ENCODE results near the gene MSX1.

MSX1 gene

DNA sequence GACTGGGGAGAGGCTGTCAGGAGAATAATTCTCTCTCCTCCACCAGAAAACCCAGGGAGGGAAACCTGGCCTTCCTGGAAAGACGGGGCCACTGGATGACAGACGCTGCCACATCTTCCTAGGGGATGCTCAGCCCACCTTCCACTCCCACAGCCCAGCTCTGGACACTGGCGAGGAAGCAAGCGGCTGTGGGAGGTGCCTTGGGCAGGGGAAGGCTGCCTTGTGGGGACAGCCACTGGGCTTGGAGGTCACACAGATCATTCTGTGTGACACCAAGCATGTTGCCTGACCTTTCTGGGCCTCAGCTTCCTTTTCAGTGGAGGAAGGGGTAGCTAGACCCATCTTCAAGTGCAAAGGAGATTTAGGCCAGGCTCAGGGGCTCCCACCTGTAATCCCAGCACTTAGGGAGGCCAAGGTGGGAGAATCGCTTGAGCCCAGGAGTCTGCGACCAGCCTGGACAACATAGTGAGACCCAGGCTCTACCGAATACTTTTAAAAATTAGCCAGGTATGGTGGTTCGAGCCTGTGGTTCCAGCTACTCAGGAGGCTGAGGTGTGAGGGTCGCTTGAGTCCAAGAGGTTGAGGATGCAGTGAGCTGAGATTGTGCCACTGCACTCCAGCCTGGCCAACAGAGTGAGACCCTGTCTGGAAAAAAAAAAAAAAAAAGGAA, 9.8 kb upstream of the MSX1 start:
- Mint-ChIP-seq H3K4me1 (ENCODE audit: low read depth) (peaks cover 12% of the 10 kb centered on the region), H3K27me3 (peaks cover 51% of the 10 kb centered on the region), H3K9me3 (no peaks in the 10 kb centered on the region), H3K27ac (no peak overlapping the region), H3K36me3 (ENCODE audit: low read depth) (no peaks in the 10 kb centered on the region), H3K4me3 (no peak overlapping the region)

DNA sequence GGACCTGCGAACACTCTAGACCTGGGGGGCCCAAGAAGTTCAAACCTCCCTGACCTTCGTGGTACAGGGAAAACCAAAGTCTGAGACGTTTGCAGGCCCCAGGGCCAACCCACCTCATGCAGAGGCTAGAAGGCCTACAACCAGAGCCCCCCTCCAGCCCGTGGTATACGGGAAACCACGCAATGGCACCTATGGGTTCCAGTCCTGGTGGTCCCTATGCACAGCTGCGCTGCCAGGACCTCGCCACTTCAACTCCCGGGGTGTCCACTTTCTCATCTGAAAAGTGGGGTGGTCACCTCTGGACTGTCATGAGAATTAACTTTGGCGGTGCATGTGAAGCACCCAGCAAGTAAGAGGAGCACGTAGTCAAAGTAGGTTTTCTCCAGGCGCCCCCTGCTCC, 8.4 kb upstream of the MSX1 start:
- Mint-ChIP-seq H3K27me3 (peaks cover 63% of the 10 kb centered on the region), H3K4me3 (no peak overlapping the region), H3K27ac (no peak overlapping the region), H3K36me3 (ENCODE audit: low read depth) (no peaks in the 10 kb centered on the region), H3K4me1 (ENCODE audit: low read depth) (peaks cover 12% of the 10 kb centered on the region), H3K9me3 (no peaks in the 10 kb centered on the region)

DNA sequence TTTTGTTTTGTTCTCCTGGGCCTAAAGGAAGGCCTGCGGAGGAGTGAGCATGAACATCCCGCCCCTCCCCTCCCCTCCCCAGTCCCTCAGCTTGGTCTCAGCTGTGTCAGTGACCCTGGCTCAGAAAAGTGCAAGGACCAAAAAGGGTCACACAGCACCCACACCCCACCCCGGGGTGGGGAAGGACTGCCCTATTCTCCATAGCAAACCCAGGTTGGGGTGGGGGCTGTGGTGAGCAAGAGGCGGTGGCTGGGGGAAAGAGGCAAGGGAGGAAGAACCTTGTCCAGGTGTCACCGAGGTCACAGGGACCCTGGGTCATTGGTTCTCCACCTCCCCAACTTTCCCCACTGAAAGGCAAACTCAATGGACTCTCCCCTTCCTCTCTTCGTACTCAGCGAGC, 7.6 kb upstream of the MSX1 start:
- Mint-ChIP-seq H3K4me1 (ENCODE audit: low read depth) (peaks cover 16% of the 10 kb centered on the region), H3K36me3 (ENCODE audit: low read depth) (no peaks in the 10 kb centered on the region), H3K27me3 (peaks cover 70% of the 10 kb centered on the region), H3K27ac (no peak overlapping the region), H3K9me3 (no peaks in the 10 kb centered on the region), H3K4me3 (no peak overlapping the region)

DNA sequence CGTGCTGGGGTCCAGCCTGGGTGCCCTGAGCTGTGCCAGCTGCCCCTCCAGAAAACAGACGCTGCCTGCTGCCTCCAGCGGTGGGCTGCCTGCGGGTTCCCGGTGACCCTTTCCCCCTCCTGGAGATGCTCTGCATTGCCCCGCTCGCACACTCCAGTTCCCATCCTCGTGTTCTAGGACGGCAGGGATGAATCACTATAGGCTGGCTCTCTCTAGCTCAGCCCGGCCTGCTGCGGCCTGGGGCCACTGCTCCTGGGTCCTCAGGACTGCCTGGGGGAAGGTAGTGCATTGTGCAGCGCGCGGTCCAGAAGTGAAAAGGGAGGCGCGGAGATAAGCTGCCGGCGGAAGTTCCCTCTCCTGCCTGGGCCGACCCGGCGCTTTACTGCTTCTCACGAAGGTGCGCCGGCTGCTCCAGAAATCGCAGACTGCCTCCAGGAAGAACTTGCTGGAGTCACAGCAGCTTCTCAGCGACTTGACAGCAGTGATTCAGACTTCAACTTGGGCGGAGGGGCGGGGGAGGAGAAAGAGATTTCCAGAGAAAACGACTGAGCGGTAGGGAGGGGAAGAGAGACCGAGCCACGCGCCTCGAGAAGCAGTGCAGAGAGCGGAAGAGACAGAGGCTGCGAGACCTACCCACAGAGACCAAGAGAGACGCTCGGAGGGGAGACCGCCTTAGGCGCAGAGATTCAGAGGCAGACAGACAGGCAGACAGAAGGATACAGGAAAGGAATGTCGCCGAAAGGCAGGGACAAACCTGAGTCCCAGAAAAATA, 6.7 kb upstream of the MSX1 start:
- Mint-ChIP-seq H3K9me3 (no peaks in the 10 kb centered on the region), H3K36me3 (ENCODE audit: low read depth) (no peaks in the 10 kb centered on the region), H3K4me1 (ENCODE audit: low read depth) (peaks cover 22% of the 10 kb centered on the region), H3K4me3 (peak overlapping the region; percentile 77), H3K27me3 (peaks cover 72% of the 10 kb centered on the region), H3K27ac (peak overlapping the region; percentile 57)

DNA sequence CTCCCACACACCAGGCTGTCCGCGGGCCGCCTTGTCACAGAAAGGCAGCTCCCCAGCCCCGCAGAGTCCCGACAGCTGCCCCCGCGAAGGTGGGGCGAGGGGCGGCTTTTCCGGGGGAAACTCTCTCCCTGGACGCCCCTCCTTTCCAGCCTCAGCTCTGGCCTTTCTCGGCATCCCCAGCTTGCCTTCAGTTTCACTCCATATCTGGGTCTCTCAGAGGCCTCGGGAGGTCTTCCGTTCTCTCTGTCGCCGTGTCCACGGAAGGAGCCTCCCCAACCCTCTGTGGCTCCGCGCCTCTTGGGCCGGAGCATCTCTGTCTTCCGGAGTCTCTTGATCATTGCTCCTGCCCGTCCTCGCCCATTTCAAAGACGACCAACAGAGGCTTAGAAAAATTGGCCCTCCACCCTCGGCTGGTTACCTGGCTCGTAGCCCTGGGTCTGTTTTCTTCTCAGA, 6.1 kb upstream of the MSX1 start:
- no peak overlapping the region for H3K27ac Mint-ChIP-seq
- H3K27me3 Mint-ChIP-seq, result peaks cover 75% of the 10 kb centered on the region
- peak overlapping the region; percentile 77 for H3K4me3 Mint-ChIP-seq
- peaks cover 23% of the 10 kb centered on the region for H3K4me1 Mint-ChIP-seq (ENCODE audit: low read depth)
- no peaks in the 10 kb centered on the region for H3K36me3 Mint-ChIP-seq (ENCODE audit: low read depth)
- H3K9me3 Mint-ChIP-seq, result no peaks in the 10 kb centered on the region

DNA sequence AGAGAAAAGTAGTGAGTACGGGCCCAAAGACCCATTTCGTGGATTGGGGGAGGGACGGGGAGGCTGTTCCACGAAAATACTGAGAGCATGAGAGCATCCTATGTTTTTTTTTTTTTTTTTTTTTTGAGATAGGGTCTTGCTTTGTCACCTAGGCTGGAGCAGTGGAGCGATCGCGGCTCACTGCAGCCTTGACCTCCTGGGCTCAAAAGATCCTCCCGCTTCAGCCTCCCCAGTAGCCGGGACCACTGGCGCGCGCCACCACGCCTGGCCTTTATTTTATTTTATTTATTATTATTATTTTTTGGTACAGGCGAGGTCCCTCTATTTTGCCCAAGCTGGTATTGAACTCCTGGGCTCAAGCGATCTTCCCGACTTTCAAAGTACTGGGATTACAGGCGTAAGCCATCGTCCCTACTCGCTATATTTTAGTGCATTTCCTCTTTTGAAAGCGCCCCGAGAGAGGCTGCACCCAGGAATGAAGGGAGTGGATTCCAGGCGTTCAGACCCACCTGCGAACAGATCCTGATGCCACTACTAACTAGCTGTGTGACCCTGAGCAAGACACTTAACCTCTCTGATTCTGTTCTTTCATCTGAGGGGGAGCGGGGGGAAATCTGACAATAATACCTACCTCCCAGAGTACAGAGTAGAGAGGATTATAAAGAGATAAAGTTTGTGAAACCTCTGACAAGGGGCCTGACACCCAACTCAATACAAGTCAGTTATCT, 5.4 kb upstream of the MSX1 start:
- Mint-ChIP-seq H3K4me1 (ENCODE audit: low read depth) (peaks cover 30% of the 10 kb centered on the region), H3K36me3 (ENCODE audit: low read depth) (no peaks in the 10 kb centered on the region), H3K4me3 (peak overlapping the region; percentile 33), H3K27me3 (peaks cover 81% of the 10 kb centered on the region), H3K27ac (no peak overlapping the region), H3K9me3 (no peaks in the 10 kb centered on the region)

DNA sequence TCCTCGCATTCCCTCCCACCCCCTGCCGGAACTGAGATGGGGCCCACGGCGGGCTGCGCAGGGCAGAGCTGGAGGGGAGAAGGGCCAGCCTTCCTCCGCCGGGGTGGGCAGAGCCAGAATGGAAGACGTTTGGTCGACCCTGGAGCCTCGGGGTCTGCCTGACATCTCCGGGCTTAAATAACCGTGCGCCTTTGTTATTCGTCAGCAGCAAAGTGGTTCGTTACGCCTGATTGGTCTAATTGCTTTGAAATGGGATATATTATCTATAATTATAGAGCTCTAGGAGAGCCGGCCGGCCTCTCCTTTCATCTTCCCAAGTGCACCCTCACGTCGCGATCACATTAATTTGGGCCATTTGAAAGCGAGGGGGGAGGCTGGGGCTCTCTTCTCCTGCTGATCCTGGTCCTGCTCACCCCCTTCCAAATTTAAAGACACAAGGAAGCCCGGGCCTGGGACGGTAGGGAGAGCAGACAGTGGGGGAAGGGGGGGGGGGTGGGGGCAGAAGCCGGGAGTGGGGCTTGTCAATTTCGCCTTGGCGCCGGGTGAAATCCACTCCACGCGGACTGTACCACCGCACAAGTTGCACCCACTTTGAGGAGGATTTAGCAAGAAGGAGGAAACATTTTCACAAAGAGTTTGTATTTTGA, 4.7 kb upstream of the MSX1 start:
- Mint-ChIP-seq H3K27me3 (peaks cover 80% of the 10 kb centered on the region), H3K4me3 (no peak overlapping the region), H3K4me1 (ENCODE audit: low read depth) (peaks cover 30% of the 10 kb centered on the region), H3K36me3 (ENCODE audit: low read depth) (no peaks in the 10 kb centered on the region), H3K9me3 (no peaks in the 10 kb centered on the region), H3K27ac (no peak overlapping the region)

DNA sequence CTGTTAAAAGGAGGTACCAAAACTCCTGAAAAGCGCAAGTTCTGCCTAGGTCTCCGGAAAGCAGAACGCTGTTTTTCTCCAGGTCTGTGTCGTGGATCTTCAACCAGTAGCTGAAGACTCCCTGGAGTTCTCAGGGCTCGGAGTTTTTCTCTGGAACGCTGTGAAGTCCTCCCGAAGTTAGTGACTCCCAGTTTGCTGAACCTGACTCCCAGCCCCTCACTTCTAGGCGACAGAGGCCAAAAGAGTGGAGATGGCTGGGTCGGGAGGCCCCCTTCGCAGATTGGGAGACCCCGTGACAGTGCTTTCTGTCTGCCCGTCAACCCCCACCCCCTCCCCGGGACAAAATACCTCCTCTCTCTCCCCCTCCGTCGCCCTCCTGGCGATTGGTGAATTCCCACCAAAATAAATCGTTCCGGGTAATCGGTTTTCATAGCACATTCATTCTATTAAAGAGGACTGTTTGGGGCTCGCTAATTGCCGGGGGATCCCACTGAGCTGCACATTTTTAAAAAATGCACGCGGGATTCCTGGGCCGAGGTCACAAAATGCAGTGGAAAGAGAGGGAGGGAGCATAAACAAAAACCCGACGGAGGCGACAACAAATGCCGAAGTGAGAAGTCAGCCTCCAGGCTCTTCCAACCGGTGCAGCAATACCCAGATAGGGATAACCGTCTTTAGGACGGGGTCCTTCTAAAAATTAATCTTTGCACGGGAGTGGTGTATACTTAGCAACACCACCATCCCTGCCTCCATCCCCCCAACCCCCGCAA, 4.0 kb upstream of the MSX1 start:
- H3K4me1 Mint-ChIP-seq (ENCODE audit: low read depth), result peaks cover 32% of the 10 kb centered on the region
- no peak overlapping the region for H3K4me3 Mint-ChIP-seq
- no peaks in the 10 kb centered on the region for H3K36me3 Mint-ChIP-seq (ENCODE audit: low read depth)
- H3K27me3 Mint-ChIP-seq, result peaks cover 79% of the 10 kb centered on the region
- H3K27ac Mint-ChIP-seq, result no peak overlapping the region
- H3K9me3 Mint-ChIP-seq, result no peaks in the 10 kb centered on the region

DNA sequence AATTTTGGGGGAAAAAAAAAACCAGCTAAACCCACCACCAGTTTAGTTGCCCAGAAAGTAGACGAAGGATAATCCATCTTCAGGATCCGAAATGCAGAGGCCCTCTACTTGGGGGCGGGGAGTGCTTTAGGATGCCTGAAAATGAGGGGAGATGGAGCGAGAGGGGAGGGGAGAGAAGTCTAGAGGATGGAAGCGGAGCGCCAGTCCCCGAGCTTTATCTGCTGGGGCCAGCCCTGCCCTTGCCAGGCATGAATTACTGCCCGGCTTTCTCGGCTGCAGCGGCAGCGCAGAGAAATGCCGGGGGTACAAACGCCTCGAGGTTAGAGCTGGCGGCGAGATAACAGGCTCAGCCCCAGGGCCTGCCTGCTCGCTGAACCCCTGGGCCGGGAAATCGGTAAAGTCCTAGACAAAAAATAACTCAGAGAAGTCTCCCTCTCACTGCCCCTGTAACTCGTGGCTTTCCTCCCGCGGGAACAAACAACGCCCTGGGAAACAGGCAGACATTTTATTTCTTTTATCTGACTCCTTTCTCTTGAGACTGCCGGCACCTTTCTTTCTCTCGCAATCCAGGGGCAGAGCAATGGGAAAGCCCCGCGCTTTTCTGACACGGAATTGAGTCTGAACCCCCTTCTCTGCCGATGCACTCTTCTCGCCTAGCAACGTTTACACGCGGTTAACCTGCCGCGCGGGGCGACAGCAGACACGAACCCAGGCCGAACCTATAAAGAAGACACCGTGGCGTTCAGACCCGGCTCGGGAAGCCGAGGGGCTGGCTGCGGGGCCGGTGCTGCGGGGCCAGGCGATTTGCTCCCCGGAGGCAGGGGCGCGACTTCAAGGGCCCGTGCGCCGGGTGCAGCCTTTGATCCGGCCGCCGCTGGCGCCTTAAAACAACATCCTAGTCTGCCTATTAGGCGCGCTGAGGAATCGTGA, 3.1 kb upstream of the MSX1 start:
- peaks cover 82% of the 10 kb centered on the region for H3K27me3 Mint-ChIP-seq
- no peaks in the 10 kb centered on the region for H3K9me3 Mint-ChIP-seq
- peak overlapping the region; percentile 70 for H3K4me3 Mint-ChIP-seq
- H3K36me3 Mint-ChIP-seq (ENCODE audit: low read depth), result no peaks in the 10 kb centered on the region
- H3K27ac Mint-ChIP-seq, result no peak overlapping the region
- peaks cover 41% of the 10 kb centered on the region for H3K4me1 Mint-ChIP-seq (ENCODE audit: low read depth)

DNA sequence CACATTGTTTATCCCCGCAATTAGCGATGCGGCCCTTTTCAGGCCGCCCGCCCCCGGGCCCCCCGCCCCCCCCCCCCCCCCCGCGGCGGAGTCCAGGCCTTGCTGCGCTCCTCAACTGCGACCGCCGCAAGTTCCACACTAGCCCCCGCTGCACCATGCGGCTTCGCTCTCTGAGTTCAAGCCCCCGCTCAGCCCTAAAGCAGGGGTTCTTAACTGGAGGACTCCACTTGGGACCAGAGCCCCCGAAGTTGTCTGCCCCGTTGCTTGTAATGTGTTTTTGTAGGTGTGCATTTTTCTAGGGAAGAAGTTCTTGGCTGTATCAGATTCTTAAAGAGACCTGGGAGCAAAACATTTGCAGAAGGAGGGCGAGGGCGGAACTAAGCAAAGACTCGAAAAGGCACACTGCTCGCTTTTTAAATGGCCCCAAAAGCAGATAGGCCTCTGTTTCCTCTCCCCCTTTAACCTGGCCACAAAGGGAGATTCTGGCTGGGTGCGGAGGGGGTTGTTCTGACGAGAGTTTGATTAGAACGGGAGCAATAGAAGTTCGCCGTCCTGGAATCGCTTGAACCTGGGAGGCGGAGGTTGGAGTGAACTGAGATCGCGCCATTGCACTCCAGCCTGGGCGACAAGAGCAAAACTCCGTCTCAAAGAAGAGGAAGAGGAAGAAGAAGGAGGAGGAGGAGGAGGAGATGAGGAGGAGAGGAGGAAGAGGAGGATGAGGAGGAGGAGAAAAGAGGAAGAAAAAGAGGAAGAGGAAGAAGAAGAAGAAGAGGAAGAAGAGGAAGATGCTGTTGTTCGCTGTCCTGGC, 2.3 kb upstream of the MSX1 start:
- Mint-ChIP-seq H3K27ac (peak overlapping the region; percentile 12), H3K9me3 (no peaks in the 10 kb centered on the region), H3K36me3 (ENCODE audit: low read depth) (no peaks in the 10 kb centered on the region), H3K27me3 (peaks cover 84% of the 10 kb centered on the region), H3K4me3 (peak overlapping the region; percentile 32), H3K4me1 (ENCODE audit: low read depth) (peaks cover 48% of the 10 kb centered on the region)

DNA sequence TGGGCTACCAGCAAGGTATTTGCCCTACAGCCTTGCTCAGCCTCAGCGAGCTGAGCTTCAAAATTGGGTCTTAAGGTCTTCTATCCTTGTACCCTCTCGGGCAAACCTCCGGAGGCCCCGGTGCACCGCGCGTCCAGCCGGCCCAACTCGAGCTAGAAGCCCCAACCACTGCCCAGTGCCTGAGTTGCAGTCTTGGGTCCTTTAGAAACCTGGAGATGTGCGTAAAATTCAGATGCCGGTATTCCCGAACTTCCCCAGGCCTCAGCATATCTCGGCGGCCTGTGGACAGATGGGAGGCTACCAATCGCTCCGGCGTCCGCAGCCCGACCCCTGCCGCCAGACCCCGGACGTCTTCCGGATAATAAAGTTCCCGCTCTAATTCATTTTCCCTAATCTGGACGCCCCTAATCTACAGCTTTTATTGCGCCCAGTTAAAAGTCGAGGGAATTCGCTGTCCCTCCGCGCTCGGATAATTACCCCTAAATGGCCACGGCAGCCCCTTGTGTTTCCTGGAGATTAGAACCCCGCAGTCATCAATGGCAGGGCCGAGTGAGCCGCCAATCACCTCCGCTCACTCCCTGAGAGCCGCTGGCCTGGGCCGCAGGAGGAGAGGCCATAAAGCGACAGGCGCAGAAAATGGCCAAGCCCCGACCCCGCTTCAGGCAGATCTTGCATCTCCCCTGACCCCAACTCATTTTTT, 1.5 kb upstream of the MSX1 start:
- H3K4me1 Mint-ChIP-seq (ENCODE audit: low read depth), result peaks cover 44% of the 10 kb centered on the region
- no peaks in the 10 kb centered on the region for H3K9me3 Mint-ChIP-seq
- peaks cover 82% of the 10 kb centered on the region for H3K27me3 Mint-ChIP-seq
- H3K4me3 Mint-ChIP-seq, result no peak overlapping the region
- no peak overlapping the region for H3K27ac Mint-ChIP-seq
- no peaks in the 10 kb centered on the region for H3K36me3 Mint-ChIP-seq (ENCODE audit: low read depth)

DNA sequence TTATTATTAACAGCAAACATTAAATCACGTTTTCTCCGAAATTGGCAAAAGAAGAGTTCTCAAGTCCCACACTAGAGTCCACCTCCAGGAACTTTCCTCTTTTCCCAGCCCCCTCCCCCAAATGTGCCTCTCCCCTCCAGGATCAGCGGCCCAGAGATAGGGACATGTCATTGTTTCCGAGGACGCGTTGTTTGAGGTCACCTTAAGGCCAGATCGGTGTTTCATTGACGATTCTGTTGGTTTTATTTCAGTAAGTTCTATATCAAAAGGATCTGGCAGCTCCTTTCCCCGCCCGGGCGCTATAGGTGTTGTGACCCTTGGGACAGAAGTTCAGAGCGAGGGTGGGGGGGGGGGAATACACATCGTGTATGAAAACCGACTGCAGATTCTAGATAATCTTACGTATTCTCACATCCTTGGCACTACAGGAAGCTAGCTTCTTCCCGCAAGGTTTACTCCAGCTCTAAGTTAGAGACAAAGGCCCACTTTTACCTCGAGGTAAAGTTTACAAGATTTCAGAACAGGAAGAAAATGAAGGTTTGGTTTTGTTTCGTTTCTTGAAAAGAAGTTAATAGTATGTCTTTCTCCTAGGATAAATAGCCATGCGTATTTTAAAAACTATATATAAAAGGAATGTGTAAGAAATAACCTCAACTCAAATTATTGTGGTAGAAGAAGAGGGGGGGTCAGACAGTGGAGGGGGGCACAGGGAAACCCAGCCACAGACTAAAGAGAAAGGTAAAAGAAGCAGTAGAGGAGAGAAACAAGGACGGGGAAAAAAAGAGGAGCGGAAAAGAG, 739 bp upstream of the MSX1 start:
- no peak overlapping the region for H3K27ac Mint-ChIP-seq
- H3K4me3 Mint-ChIP-seq, result peak overlapping the region; percentile 54
- peaks cover 37% of the 10 kb centered on the region for H3K4me1 Mint-ChIP-seq (ENCODE audit: low read depth)
- H3K9me3 Mint-ChIP-seq, result no peaks in the 10 kb centered on the region
- H3K27me3 Mint-ChIP-seq, result peaks cover 82% of the 10 kb centered on the region
- H3K36me3 Mint-ChIP-seq (ENCODE audit: low read depth), result no peaks in the 10 kb centered on the region

All from stimulated activated naive CD8-positive, alpha-beta T cell treated with anti-CD3 and anti-CD28 coated beads, Interleukin-15, Interleukin-2, amounts not matched to agents 100 ng/mL and 50 ng/mL, for 24 hours (primary cell).